K562 (cell line): Measurements from ENCODE around the gene KHSRP. TPM values are rescaled to one million over a fixed set of nuclear protein-coding genes. Genes with fewer than 3 reads are reported as not detected.

ENCODE experiments used
- ATAC-seq: fragments of 200-7000 bp; cut with Tn5 transposase; 3 replicates; pipeline ENCODE4 v1.9.1; 2020; ENCODE audit warnings: moderate library complexity
- BruUV-seq: library from RNA; stranded (reverse); fragments of 400-500 nt; replicated peaks from 2 replicates; lab custom pipeline; 2021; lab: Mats Ljungman, UMichigan
- CTCF ChIA-PET: fragments of 300-600 bp; formaldehyde crosslinking; extraction: SDS; loops from one replicate; lab custom pipeline; 2021; ENCODE audit warnings: low intra/inter-chr PET ratio; lab: Yijun Ruan, JAX
- POLR2A ChIA-PET: fragments of 300-600, 350-650 bp; sonication (Branson Sonifier 250); formaldehyde crosslinking; extraction: SDS; loops from one replicate; lab custom pipeline; 2021; ENCODE audit warnings: antibody characterized with exemption, inconsistent platforms; lab: Yijun Ruan, JAX
- DNase-seq, 4 experiments: peaks; one replicate each; pipeline versions ENCODE4 v3.0.0 to v3.0.0-alpha.2; 2011 to 2018; ENCODE audit warnings: low spot score in 3 of 4, mixed read lengths in 3 of 4; ENCODE audit errors: extremely low read depth in 1 of 4
- FAIRE-seq: peaks from 2 replicates; lab custom pipeline; 2011; peaks lifted over from hg19 to GRCh38; lab: Jason Lieb, UNC
- H2AFZ ChIP-seq: 2 replicates; pipeline ENCODE4 v1.6.0; 2011; ENCODE audit warnings: low read depth, low read length, control low read depth, inconsistent platforms
- H3K27ac ChIP-seq: fragments of 200-600 bp; 3 replicates; pipeline ENCODE4 v1.8.0; 2011; ENCODE audit warnings: low read depth, mild to moderate bottlenecking, control low read depth, inconsistent platforms, low read length, moderate library complexity, mixed read lengths; ENCODE audit errors: extremely low read depth
- H3K27me3 ChIP-seq, 2 experiments: fragments of 300-600 bp in 1 of 2; 2 replicates in 1 of 2; 3 replicates in 1 of 2; pipeline versions ENCODE4 v1.6.0 to v1.8.0; 2011; ENCODE audit warnings: inconsistent platforms in 2 of 2, low read length in 2 of 2, mild to moderate bottlenecking in 1 of 2, mixed read lengths in 1 of 2, moderate library complexity in 1 of 2; ENCODE audit not compliant: control insufficient read depth in 2 of 2, insufficient read depth in 2 of 2
- H3K36me3 ChIP-seq: fragments of 300-600 bp; 3 replicates; pipeline ENCODE4 v1.8.0; 2011; ENCODE audit warnings: mild to moderate bottlenecking, low read length, inconsistent platforms; ENCODE audit not compliant: control insufficient read depth, insufficient read depth
- H3K4me1 ChIP-seq, 2 experiments: fragments of 200-600 bp in 1 of 2; replicated peaks in 1 of 2; 2 replicates in 1 of 2; 3 replicates in 1 of 2; pipeline versions ENCODE4 v1.5.1 to v1.8.0; 2011; ENCODE audit warnings: inconsistent platforms in 2 of 2, low read length in 2 of 2, mild to moderate bottlenecking in 1 of 2, mixed read lengths in 1 of 2, moderate library complexity in 1 of 2; ENCODE audit not compliant: control insufficient read depth in 2 of 2, insufficient read depth in 2 of 2
- H3K4me2 ChIP-seq: 2 replicates; pipeline ENCODE4 v1.6.1; 2011; ENCODE audit warnings: low read length, control low read depth, inconsistent platforms, mixed read lengths; ENCODE audit not compliant: insufficient read depth
- H3K4me3 ChIP-seq: fragments of 200-600 bp; sonication (generic), shearing (Covaris generic); 2 replicates; pipeline ENCODE4 v1.5.1; 2016; ENCODE audit warnings: control low read depth, inconsistent platforms
- H3K79me2 ChIP-seq: fragments of 200-600 bp; 3 replicates; pipeline ENCODE4 v1.8.0; 2011; ENCODE audit warnings: low read length, inconsistent platforms; ENCODE audit not compliant: control insufficient read depth, insufficient read depth
- H3K9ac ChIP-seq, 2 experiments: 2 replicates each; pipeline versions ENCODE4 v1.6.0 to v1.6.1; 2011; ENCODE audit warnings: low read depth in 2 of 2, low read length in 2 of 2, control low read depth in 1 of 2, inconsistent platforms in 1 of 2, mild to moderate bottlenecking in 1 of 2, mixed read lengths in 1 of 2; ENCODE audit not compliant: insufficient read depth in 1 of 2
- H3K9me1 ChIP-seq: one replicate; pipeline ENCODE4 v1.6.0; 2011; ENCODE audit warnings: inconsistent platforms, mild to moderate bottlenecking, low read length, moderate library complexity; ENCODE audit not compliant: control insufficient read depth, insufficient read depth
- H3K9me3 ChIP-seq: replicated peaks from 2 replicates; pipeline ENCODE4 v1.5.1; 2011; ENCODE audit warnings: low read depth, low read length, inconsistent platforms; ENCODE audit not compliant: control insufficient read depth, insufficient read depth
- H4K20me1 ChIP-seq: replicated peaks from 2 replicates; pipeline ENCODE4 v1.6.1; 2011; ENCODE audit warnings: low read length, inconsistent platforms, mixed read lengths; ENCODE audit not compliant: control insufficient read depth, insufficient read depth
- CREBBP ChIP-seq: IDR thresholded peaks from one replicate; pipeline ENCODE4 v1.6.1; 2012; ENCODE audit warnings: low read depth, mild to moderate bottlenecking, control low read depth, inconsistent platforms, low read length
- EHMT2 ChIP-seq: fragments of 450-650 bp; IDR thresholded peaks from 2 replicates; pipeline ENCODE4 v1.6.1; 2018; ENCODE audit warnings: antibody characterized with exemption
- KDM2B ChIP-seq: fragments of 250-450 bp; sonication (Bioruptor Pico); IDR thresholded peaks from 2 replicates; pipeline ENCODE4 v1.8.0; 2021; ENCODE audit warnings: mild to moderate bottlenecking, moderate library complexity
- KLF6 ChIP-seq: fragments of 250-450 bp; sonication (Bioruptor Pico); IDR thresholded peaks from 2 replicates; pipeline ENCODE4 v1.4.0; 2020; ENCODE audit warnings: mild to moderate bottlenecking, moderate library complexity, borderline replicate concordance
- MCM2 ChIP-seq: fragments of 450-650 bp; IDR thresholded peaks from 2 replicates; pipeline ENCODE4 v1.6.1; 2017; ENCODE audit warnings: low read depth, mild to moderate bottlenecking
- MED1 ChIP-seq: sonication (generic); formaldehyde crosslinking; IDR thresholded peaks from 2 replicates; pipeline ENCODE4 v1.8.1; 2023; ENCODE audit warnings: missing genetic modification reagents, borderline replicate concordance
- PHB ChIP-seq: fragments of 250-450 bp; sonication (Bioruptor Pico); IDR thresholded peaks from 2 replicates; pipeline ENCODE4 v1.5.0; 2021
- RHOXF2B ChIP-seq: fragments of 250-450 bp; sonication (Bioruptor Pico); conservative IDR thresholded peaks from 2 replicates; pipeline ENCODE4 v1.5.1; 2021
- SMC3 ChIP-seq: conservative IDR thresholded peaks from 2 replicates; pipeline ENCODE4 v1.6.1; 2011; ENCODE audit warnings: low read depth, low read length, improper control_type of control experiment; ENCODE audit not compliant: insufficient read depth
- SRSF9 ChIP-seq: fragments of 200-400 bp; formaldehyde crosslinking; IDR thresholded peaks from 2 replicates; pipeline ENCODE4 v1.6.1; 2017; ENCODE audit warnings: low read depth, low read length, borderline replicate concordance
- ZFP30 ChIP-seq: fragments of 250-450 bp; sonication (Bioruptor Pico); IDR thresholded peaks from 2 replicates; pipeline ENCODE4 v1.8.0; 2022; ENCODE audit warnings: moderate library complexity, mild to moderate bottlenecking, inconsistent platforms, borderline replicate concordance
- ZNF212 ChIP-seq: fragments of 450-650 bp; formaldehyde crosslinking; IDR thresholded peaks from 2 replicates; pipeline ENCODE4 v1.4.0; 2020; ENCODE audit warnings: mild to moderate bottlenecking
- ZNF274 ChIP-seq: IDR thresholded peaks from 2 replicates; pipeline ENCODE4 v1.6.1; 2011; ENCODE audit warnings: low read depth, mild to moderate bottlenecking, low read length, moderate library complexity, borderline replicate concordance
- ZNF408 ChIP-seq: fragments of 250-450 bp; sonication (Bioruptor Pico); IDR thresholded peaks from 2 replicates; pipeline ENCODE4 v1.4.0; 2020; ENCODE audit warnings: low read depth, mild to moderate bottlenecking, moderate library complexity
- ZNF41 ChIP-seq: fragments of 250-450 bp; sonication (Bioruptor Pico); conservative IDR thresholded peaks from 2 replicates; pipeline ENCODE4 v1.4.0; 2020; ENCODE audit warnings: mild to moderate bottlenecking
- ZNF561 ChIP-seq: fragments of 450-650 bp; formaldehyde crosslinking; conservative IDR thresholded peaks from 2 replicates; pipeline ENCODE4 v1.4.0; 2020; ENCODE audit warnings: mild to moderate bottlenecking, moderate library complexity
- ZNF830 ChIP-seq: fragments of 250-450 bp; sonication (Bioruptor Pico); IDR thresholded peaks from 2 replicates; pipeline ENCODE4 v1.5.0; 2021; ENCODE audit warnings: mild to moderate bottlenecking
- WGBS: fragments of 100-300 bp; shearing (Covaris generic); methylation state at CpG from one replicate; pipeline ENCODE4 v1.1.6; 2016; ENCODE audit warnings: low coverage, mixed read lengths; ENCODE audit not compliant: insufficient coverage; ENCODE audit errors: missing lambda C conversion rate; 5-methylcytosine and 5-hydroxymethylcytosine counted together
- in situ Hi-C: fragments of 300-500 bp; cut with MboI; formaldehyde crosslinking; loops from 4 replicates; pipeline ENCODE4 v1.15.0; 2018; ENCODE audit warnings: inconsistent platforms, mixed read lengths
- intact Hi-C: fragments of 100-400 bp; cut with micrococcal nuclease; formaldehyde crosslinking; loops from 2 replicates; pipeline ENCODE4 v1.14.2; 2022
- polyA plus RNA-seq, 8 experiments: library from polyadenylated mRNA; depleted of rRNA in 4 of 8; stranded (reverse) in 5 of 8; unstranded in 3 of 8; fragments of >200 nt; fragmentation: Nextera tagmentation in 2 of 8; fragmentation: Illumina TruSeq in 1 of 8; extraction: Ambion mirVana in 2 of 8; extraction: Trizol in 1 of 8; gene quantifications; 2 replicates each; pipeline versions ENCODE4 v1.2.1 to v1.2.3, GENCODE V29; 2011 to 2014; ENCODE audit warnings: inconsistent platforms in 1 of 8, missing spikeins in 1 of 8
- total RNA-seq, 7 experiments: library from RNA; depleted of rRNA in 6 of 7; stranded (reverse); fragments of >200 nt in 6 of 7; fragmentation: Illumina TruSeq in 2 of 7; extraction: Trizol in 2 of 7; gene quantifications; 2 replicates each; pipeline versions ENCODE4 v1.2.1 to v1.2.3, GENCODE V29; 2011 to 2021; ENCODE audit warnings: low replicate concordance in 1 of 7
- TF ChIP-seq, protein P1 (sequence below): fragments of 250-450 bp; sonication (Bioruptor Pico); IDR thresholded peaks from 2 replicates; pipeline ENCODE4 v1.4.0; 2020; ENCODE audit warnings: mild to moderate bottlenecking, moderate library complexity
- TF ChIP-seq, protein P2 (sequence below): sonication (generic); formaldehyde crosslinking; IDR thresholded peaks from 2 replicates; pipeline ENCODE4 v1.8.1; 2023; ENCODE audit warnings: mild to moderate bottlenecking, missing genetic modification reagents

Gene KHSRP
- total and polyA plus RNA-seq, 9 of the 15 experiments (the other 6 are each of a cell fraction or from before 2014, with no cell fraction given), result 4.2 to 564 (median 139) TPM

DNA sequence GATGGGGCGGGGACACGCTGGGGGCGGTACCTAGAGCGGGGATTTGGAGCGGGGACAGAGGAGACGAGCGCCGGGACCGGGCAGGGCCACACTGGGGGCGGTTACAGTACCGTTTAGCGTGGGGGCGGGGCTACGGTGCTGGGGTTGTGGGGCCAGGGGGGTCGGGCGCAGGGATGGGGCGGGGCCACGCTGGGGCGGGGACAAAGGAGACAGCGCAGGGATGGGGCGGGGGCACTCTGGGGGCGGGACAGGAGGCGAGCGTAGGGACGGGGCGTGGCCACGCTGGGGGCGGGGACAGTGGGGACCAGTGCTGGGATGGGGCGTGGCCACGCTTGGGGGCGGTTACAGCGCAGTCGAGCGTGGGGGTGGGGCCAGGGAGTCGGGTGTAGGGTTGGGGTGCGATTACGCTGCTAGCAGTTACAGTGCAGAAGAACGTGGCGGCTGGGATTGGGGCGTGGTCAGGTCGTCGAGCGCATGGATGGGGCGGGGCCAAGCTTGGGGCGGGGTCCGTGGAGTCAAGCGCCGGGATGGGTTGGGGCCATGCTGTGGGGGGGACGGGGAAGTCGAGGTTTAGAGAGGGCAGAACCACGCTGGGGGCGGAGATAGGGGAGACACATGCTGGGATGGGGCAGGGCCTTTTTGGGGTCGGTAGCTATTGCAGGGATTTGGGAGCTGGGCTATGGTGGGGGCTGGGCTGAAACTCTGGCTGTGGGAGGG is 51.4 kb downstream of the KHSRP start:
- H3K9ac ChIP-seq, result peak overlapping the region; percentile 78 to 94
- H3K4me3 ChIP-seq, result peak overlapping the region; percentile 99
- no peaks in the 10 kb centered on the region for H3K27me3 ChIP-seq
- peaks cover 8 to 62% of the 10 kb centered on the region in 2 experiments for H3K4me1 ChIP-seq
- peak; percentile 98 for FAIRE-seq
- peak; percentile 82 for ATAC-seq
- WGBS, result 2% methylated on average over 26 of the region's 53 CpGs
- peak overlapping the region; percentile 97 for H2AFZ ChIP-seq
- peaks cover 7% of the 10 kb centered on the region; the same call in 2 of the 3 replicates for H3K79me2 ChIP-seq
- peaks cover 30% of the 10 kb centered on the region; the same call in 2 of the 3 replicates for H3K36me3 ChIP-seq
- peak; percentile 94 to 99 (median 95) for DNase-seq
- POLR2A ChIA-PET, result interaction anchor here (0.6 to 2.0 kb wide), 9 partner anchors 11 to 517 kb away, joined by 3 to 29 read pairs (median 4); partner anchors contain the start of genes CLPP, GTF2F1, KHSRP and TNFSF9
- in situ Hi-C loops, result no loop called here
- H3K9me3 ChIP-seq, result no peaks in the 10 kb centered on the region
- intact Hi-C loops, result no loop called here
- peak overlapping the region; percentile 97 for H3K27ac ChIP-seq
- CTCF ChIA-PET, result no interaction called here
- H4K20me1 ChIP-seq, result no peaks in the 10 kb centered on the region
- no TSS peak for BruUV-seq
- peak overlapping the region; percentile 94 for H3K4me2 ChIP-seq
- no peaks in the 10 kb centered on the region for H3K9me1 ChIP-seq
- no peak for TF ChIP-seq ZNF274
- no peak for TF ChIP-seq MED1 (CRISPR knock-in tag)
- TF ChIP-seq ZNF830 (CRISPR knock-in tag), result no peak
- no peak for TF ChIP-seq ZNF41 (CRISPR knock-in tag)
- TF ChIP-seq RHOXF2B (CRISPR knock-in tag), result no peak
- TF ChIP-seq PHB (CRISPR knock-in tag), result no peak
- TF ChIP-seq, protein P1, sequence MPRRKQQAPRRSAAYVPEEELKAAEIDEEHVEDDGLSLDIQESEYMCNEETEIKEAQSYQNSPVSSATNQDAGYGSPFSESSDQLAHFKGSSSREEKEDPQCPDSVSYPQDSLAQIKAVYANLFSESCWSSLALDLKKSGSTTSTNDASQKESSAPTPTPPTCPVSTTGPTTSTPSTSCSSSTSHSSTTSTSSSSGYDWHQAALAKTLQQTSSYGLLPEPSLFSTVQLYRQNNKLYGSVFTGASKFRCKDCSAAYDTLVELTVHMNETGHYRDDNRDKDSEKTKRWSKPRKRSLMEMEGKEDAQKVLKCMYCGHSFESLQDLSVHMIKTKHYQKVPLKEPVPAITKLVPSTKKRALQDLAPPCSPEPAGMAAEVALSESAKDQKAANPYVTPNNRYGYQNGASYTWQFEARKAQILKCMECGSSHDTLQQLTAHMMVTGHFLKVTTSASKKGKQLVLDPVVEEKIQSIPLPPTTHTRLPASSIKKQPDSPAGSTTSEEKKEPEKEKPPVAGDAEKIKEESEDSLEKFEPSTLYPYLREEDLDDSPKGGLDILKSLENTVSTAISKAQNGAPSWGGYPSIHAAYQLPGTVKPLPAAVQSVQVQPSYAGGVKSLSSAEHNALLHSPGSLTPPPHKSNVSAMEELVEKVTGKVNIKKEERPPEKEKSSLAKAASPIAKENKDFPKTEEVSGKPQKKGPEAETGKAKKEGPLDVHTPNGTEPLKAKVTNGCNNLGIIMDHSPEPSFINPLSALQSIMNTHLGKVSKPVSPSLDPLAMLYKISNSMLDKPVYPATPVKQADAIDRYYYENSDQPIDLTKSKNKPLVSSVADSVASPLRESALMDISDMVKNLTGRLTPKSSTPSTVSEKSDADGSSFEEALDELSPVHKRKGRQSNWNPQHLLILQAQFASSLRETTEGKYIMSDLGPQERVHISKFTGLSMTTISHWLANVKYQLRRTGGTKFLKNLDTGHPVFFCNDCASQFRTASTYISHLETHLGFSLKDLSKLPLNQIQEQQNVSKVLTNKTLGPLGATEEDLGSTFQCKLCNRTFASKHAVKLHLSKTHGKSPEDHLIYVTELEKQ (CRISPR knock-in tag), result no peak
- no peak for TF ChIP-seq ZNF212 (CRISPR knock-in tag)
- TF ChIP-seq MCM2, result no peak
- TF ChIP-seq EHMT2, result no peak
- no peak for TF ChIP-seq SRSF9
- no peak for TF ChIP-seq ZNF408
- no peak for TF ChIP-seq ZNF561 (CRISPR knock-in tag)
- no peak for TF ChIP-seq KLF6 (CRISPR knock-in tag)
- TF ChIP-seq SMC3, result no peak
- TF ChIP-seq, protein P2, sequence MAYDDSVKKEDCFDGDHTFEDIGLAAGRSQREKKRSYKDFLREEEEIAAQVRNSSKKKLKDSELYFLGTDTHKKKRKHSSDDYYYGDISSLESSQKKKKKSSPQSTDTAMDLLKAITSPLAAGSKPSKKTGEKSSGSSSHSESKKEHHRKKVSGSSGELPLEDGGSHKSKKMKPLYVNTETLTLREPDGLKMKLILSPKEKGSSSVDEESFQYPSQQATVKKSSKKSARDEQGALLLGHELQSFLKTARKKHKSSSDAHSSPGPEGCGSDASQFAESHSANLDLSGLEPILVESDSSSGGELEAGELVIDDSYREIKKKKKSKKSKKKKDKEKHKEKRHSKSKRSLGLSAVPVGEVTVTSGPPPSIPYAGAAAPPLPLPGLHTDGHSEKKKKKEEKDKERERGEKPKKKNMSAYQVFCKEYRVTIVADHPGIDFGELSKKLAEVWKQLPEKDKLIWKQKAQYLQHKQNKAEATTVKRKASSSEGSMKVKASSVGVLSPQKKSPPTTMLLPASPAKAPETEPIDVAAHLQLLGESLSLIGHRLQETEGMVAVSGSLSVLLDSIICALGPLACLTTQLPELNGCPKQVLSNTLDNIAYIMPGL (CRISPR knock-in tag), result peak; percentile 16; the same call in 1 of the 2 replicates
- no peak for TF ChIP-seq ZFP30 (CRISPR knock-in tag)
- TF ChIP-seq CREBBP, result no peak
- no peak for TF ChIP-seq KDM2B (CRISPR knock-in tag)
